ENCODE measurements around the gene LGALS1.
A peak's percentile ranks its signal among the peaks of the same experiment; 100 is the strongest.
"Not testable (repeated sequence)": the region's sequence is repeated elsewhere in the genome, so short reads cannot be mapped to it uniquely, and the experiment has no call there.

The LGALS1 gene

DNA sequence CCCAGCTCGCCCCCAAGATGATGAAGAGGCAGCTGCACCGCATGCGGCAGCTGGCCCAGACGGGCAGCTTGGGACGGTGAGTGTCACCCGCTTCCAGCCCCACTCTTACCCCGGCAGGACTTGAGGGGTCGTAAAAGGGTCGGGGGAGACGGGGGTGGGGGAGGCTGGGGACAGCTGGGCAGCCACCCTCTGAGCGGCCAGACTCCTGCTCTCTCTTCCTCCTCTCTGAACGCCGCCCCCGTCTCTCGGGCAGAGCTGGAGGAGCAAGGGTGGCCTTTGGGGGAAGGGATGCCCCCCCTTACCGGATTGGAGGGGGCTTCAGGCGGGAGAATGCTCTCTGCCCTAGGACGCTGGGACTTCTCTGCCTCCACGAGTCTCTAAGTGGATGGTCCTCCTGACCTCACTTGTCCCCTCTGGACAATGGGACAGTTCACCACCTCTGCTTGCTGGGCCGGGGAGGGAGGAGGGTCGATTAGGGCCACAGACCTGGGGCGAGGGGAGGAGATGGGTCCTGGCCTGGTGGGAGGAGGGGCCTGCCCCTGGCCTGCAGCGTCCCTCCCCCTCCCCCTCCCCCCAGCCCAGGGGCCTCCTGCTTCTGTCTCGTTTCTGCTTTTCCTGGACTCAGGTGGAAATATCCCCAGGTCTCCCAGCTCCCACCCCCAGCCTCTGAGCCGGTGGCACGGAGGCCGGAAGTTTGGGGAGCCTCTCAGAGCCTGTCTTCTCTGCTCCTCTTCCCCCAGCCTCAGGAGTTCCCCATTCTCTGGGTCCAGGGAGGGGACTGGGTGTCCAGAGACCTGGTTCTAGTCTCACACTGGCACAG is 35.5 kb upstream of the LGALS1 start:
- no peak for DNase-seq

DNA sequence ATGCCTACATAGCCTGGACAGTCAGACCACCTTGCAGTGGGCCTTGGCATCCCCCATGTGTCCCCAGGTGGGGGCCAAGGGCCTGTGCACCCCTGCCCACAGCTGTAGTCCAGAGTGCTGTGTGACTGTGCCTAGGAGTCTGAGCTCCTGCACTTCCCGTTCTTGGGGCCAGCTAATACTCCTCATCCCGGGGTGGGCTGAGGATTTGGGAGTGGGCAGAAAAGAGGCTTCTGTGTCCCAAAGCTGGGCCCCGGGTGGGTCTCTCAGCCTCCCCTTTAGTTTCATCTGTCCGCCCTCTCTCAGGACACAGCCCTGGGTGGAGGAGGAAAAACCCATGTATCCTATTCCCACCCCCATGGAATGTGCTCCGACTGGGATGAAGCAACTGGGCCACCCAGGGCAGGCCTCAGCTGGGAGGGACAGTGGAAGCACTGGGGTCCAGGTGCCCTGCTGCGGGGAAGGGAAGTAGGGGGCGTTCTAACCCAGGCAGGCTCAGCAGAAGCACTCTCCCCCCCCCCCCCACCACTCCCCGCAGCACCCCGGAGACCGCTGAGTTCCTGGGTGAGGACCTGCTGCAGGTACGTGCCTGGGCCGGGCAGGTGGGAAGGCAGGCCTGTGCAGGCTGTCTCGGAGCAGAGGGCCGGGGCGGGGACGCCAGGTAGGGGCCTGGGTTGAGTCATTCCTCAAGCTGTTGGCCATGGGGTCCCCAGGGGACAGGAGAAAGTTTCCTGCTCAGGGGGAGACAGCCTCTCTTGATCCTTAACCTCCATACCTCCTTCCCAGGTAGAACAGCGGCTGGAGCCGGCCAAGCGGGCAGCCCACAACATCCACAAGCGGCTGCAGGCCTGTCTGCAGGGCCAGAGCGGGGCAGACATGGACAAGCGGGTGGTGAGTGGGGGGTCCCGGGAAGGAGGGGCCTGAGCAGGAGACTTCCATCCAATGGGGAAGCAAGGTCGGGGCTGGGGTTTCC is 34.6 kb upstream of the LGALS1 start:
- DNase-seq: no peak

DNA sequence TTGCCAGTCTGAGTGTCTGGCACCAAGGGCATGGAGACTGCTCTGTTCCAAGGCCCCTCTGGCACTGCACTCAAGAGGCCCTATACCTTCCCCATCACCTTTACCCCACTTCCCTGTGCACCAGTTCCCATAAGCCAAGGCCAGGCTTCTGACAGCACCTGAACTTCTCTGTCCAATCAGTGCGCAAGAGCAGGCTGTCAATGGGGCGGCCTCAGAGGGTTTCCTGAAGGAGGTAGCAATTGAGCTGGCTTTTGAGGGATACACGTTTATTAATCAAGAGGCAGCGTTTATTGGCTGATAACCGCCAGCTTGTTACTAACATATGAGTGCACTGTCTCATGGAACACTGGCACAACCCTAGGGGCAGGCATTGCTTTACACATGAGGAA is 33.9 kb upstream of the LGALS1 start:
- no peak for DNase-seq

DNA sequence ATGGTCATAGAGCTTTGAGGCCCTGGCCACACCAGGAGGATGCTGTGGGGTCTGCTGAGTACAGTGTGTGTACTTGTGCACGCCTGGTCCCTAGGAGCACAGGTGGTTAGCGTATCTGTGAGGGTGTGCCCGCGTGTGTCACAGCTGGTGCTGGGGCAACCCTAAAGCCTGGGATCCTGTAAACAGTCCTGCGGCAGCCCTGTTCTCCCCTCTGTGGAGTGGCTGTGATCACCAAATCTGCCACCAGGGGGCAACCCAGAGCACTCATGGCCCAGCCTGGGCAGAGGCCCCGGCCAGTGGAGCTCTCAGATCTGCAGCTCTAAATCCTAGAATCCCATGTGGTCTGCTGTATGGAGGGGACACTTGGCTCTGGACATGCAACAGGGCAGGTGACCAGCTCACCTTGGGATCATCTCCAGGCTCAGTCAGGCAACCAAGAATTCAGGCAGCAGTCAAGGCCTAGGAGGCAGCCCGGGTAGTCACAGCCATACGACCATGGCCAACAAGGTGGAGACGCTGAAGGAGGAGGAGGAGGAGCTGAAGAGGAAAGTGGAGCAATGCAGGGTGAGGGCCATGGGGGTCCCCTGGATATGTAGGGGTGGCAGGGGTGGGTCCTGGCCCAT is 32.1 kb upstream of the LGALS1 start:
- DNase-seq: no peak

DNA sequence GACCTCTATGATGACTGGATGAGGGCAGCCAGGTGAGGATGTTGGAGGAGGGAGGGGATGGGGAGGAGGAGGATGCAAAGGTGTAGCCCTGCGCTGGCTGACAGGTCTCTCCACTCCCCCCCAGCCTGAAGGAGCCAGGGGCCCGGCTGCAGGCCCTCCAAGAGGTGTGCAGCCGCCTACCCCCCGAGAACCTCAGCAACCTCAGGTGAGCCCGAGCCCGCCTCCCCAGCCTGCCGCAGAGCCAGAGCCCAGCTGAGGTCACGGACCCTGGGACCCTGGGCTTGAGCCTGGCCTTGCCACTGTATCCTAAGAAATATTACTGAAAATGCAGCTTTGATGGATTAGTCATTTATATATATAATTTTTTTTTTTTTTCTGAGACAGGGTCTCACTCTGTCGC is 28.1 kb upstream of the LGALS1 start:
- no peak for DNase-seq

DNA sequence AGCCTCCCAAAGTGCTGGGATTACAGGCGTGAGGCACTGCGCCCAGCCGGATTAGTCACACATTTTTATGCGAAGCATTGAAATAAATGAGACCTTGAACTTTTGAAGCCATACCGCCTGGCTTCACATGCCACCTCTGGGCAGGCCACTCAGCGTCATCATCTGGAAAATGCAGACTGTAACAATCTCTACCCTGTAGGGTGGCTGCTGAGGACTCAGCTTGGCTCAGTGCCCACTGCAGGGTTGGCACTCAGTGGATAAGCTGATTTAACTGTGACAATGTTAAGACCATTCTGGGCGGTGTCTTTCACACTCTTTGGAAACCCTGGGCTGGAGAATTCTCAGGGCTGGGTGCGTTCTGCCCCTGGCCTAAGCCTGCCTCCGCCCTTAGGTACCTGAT is 27.5 kb upstream of the LGALS1 start:
- DNase-seq: no peak

DNA sequence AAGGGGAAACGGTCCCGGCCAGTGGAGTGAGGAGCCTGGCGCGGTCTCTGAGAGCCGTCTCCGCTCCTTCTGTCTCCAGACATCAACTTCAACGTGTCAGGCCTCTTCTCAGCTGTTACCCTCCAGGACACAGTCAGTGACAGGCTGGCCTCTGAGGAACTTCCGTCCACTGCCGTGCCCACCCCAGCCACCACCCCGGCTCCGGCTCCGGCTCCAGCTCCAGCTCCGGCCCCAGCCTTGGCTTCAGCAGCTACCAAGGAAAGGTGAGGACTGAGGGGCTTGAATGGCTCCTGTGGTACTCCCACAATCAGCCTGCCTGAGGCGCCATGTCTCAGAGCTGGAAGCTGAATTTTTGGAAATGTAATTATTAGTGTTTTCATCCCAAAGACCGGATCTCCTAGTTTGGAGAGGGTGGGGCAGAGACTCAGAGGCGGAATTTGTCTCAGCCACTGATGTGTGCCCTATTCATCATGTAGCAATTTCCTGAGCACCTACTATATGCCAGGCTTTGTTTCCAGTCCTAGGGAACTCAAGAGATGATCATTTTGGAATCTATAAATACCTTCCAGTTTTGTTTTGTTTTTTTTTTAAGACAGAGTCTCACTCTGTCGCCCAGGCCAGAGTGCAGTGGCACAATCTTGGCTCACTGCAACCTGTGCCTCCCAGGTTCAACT is 24.8 kb upstream of the LGALS1 start:
- no peak for DNase-seq

DNA sequence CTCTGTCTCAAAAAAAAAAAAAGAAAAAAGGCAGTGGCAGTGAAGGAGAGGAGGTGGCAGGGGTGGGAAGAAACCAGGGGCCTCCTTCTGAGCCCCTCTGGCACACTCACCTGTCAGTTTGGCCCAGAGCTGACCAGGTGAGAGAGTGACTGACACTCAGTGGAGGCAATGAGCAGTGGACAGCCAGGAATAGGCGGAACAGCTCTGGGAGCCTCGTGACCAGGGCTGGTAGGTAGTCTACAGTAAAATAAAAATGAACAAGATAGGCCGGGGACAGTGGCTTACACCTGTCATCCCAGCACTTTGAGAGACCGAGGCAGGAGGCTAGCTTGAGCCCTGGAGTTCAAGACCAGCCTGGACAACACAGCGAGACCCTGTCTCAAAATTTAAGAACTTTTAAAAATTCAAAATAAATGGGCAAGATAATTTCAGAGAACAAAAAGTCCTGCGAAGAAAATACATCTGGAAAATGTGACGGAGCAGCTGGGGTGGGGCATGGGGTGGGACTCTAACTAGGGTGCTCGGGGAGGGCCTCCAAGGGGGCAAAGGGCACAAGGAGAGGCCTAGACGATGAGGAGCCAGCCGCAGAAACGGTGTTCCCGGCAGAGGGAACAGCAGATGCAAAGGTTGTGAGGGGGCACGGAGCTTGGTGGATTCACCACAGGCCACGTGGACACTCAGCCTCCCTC is 20.7 kb upstream of the LGALS1 start:
- no peak for DNase-seq

DNA sequence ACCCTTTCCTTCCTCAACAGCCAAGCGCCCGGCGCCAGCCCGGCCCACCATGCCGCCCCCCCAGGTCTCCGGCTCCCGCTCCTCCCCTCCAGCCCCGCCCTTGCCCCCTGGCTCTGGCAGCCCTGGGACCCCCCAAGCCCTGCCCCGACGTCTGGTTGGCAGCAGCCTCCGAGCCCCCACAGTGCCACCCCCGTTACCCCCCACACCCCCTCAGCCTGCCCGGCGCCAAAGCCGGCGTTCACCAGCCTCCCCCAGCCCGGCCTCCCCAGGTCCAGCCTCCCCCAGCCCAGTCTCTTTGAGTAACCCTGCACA is 20.2 kb upstream of the LGALS1 start:
- DNase-seq: no peak

DNA sequence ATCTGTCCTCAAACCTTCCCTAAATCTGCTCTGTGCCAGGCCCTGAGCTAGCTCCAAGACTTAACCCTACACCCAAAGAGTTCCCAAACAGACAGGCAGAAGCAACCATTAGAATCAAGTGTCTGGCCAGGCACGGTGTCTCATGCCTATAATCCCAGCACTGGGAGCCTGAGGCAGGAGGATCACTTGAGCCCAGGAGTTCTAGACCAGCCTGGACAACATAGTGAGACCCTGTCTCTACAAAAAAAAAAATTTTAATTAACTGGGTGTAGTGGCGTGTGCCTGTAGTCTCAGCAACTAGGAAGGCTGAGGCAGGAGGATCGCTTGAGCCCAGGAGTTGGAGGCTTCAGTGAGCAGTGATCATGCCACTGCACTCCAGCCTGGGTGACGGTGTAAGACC is 18.9 kb upstream of the LGALS1 start:
- not testable (repeated sequence) for DNase-seq

DNA sequence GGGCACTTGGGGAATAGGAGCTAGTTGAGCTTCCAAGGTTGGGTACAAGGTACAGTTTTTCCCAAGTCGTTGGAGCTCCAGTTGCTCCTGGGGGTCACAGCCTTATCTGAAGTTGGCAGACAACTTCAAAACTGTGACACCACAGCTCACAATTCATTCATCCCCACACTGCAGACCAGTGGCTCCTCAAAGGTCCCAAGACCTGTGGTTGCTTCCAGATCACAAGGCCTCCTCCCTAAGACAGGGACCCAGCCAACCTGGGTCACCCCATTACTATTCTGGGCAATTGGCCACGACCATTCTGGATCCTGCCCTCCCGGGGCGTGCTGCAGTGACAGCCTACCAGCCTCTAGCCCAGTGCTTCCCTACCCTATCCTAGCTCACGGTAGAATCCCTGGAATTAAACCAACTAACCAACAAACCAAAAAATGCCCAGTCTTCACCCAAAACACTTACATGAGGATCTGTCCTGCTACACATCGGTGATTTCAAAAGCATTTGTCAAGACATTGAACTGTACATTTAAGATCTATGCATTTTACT is 17.8 kb upstream of the LGALS1 start:
- DNase-seq: no peak

DNA sequence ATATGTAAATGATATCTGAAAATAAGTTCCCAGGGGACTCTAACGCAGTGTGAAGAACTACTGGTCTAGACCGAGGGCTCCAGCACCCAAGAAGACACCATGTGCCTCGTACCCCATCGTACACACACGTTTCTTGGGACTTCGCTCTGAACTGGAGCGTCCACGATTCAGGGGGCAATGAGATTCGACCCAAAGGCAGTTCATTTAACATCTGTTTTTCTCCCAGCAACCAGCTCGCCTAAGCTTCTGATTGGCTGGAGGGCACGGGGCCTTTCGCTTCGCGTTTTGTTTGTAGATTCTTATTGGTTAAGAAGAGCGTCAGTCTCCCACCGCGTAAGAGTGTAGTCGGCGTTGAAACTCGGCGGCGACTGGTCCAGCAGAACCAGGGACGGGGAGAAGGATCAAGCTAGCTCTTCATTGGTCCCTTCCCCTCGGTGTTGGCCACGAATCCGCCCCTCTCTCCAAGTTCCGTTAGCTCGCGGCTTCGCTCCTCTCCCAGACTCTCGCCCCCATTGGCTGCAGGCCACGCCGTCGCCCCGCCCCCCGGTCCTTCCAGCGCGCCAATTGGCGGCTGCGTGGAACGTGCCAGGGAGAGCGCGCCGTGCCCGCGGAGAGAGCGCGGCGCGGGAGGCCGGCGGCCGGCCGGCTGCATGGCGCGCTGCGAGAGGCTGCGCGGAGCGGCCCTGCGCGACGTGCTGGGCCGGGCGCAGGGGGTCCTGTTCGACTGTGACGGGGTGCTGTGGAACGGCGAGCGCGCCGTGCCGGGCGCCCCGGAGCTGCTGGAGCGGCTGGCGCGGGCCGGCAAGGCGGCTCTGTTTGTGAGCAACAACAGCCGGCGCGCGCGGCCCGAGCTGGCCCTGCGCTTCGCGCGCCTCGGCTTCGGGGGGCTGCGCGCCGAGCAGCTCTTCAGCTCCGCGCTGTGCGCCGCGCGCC is 17.0 kb upstream of the LGALS1 start, which contains the start of gene PDXP:
Gene PDXP (plus strand): TSS at position 591 of the 933 bp plus-strand sequence. CDS start 60 bp downstream, at position 651.
- peak; percentile 94 for DNase-seq

DNA sequence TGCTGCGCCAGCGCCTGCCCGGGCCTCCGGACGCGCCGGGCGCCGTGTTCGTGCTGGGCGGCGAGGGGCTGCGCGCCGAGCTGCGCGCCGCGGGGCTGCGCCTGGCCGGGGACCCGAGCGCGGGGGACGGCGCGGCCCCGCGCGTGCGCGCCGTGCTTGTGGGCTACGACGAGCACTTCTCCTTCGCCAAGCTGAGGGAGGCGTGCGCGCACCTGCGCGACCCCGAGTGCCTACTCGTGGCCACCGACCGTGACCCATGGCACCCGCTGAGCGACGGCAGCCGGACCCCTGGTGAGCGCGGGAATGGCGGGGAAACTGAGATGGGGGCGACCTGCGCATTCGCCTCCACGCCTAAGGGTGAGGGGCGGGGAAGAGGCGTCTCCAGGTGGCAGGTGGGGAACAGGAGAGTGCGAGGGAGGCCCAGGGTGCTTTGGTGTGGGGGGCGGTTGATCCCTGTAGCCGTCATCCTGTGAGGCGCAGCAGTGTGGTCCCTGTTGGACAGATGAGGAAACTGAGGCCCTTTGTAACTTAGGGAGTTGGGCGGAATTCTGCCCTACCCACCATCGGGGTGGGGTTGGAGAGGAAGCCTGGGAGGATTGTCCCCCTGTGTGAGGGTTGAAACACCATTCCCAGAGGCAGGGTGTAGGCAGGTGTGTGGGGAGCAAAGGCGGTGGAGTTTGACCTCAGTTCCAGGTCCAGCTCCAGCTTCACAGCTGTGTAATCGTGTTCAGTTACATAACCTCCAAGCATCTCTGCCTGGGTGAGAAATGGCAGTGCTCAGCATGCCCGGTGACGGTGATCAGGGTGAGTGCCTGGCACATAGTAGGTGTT is 16.2 kb upstream of the LGALS1 start:
- no peak for DNase-seq

DNA sequence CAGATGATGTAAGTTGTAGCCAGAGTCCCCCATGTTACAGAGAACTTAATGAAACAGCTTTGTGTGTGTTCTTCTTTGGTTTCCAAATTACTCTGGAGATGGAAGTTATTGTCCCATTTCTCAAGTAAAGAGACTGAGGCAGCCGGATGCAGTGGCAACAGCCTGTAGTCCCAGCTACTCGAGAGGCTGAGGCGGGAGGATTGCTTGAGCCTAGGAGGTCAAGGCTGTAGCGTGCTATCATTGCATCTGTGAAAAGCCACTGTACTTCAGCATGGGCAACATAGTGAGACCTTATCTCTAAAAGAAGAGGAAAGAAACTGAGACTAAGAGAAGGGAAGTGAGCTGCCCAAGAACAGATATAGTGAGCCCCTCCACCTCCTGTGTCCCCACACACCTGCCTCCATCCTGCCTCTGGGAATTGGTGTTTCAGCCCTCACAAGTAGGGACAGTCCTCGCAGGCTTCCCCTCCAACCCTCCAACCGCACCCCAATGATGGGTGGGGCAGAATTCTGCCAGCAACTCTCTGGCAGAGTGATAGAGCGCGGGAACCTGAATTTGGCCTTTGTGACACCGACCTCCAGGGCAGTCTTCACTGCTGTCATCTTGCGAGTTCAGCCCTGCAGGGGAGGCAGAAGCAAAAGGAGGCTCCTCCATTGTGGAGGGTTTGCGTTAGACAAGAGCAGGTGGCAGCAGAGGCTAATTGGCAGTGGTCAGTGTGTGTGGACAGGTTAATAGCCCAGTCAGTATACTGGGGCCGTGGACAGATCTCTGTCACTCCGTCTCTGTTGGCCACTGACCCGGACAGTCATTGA is 15.3 kb upstream of the LGALS1 start:
- DNase-seq: no peak

DNA sequence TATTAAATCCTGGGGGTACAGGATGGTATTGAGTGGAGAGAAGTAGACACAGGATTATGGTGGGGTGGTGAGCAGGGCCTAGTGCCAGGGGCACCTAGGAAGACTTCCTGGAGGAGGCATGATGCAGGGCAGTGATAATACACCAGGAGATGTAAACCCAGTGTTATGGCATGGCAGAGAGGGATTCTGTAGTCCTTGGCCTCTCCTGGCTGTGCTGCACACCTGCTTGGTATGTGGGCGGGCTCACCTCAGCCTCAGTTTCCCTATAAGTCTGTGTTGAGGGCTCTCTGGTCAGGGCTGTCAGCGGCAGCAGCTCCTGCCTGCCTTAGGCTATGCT is 14.8 kb upstream of the LGALS1 start:
- DNase-seq: no peak

DNA sequence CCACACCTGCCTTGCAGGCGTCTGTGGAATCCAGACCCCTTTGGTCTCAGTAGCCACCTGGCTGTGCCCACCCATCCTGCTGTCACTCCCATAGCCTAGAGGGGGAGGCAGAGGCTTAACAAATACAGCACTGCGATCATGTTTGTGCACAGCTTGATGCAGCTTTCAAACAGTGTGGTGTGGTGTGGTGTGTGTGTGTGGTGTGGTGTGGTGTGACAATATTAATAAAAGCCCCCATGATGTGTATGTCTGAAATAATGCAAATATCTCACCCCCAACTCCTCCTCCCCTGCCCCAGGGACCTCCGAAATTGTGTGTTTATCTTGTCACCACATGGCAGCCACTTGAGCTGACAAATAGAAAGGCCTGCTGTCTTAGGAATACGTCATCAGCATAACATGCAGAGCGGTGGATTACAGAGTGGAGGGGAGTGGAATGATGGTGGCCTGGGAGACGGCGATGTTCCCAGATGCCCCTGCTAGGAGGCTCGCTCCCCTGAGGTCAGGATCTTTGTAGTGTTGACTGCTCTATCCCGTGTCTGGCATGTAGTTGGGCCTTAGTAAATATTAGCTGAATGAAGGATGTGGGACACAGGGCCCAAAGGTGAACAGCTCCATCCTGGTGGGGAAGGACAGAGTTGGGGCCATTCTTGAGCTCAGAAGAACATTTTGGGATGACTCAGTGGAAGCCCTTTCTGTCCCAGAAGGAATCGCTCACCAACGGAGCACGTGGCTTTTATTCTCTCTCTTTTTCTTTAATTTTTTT is 14.1 kb upstream of the LGALS1 start:
- DNase-seq: no peak

DNA sequence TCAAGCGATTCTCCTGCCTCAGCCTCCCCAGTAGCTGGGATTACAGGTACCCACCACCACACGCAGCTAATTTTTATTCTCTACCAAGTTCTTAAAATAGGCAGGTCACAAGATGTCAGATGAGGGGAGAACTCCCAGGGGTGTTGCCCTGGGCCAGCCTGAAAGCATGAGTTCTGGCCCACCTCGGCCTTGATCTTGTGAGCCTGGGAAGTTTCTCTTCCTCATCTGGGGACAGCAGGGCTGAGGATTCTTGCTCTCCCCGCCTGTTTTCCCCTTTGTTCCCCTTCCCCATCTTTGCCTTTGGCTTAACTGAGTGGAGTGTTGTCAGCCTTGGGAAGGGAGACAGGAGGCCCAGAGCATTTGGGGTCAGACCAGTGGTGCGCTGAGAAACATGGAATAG is 13.4 kb upstream of the LGALS1 start:
- no peak for DNase-seq

DNA sequence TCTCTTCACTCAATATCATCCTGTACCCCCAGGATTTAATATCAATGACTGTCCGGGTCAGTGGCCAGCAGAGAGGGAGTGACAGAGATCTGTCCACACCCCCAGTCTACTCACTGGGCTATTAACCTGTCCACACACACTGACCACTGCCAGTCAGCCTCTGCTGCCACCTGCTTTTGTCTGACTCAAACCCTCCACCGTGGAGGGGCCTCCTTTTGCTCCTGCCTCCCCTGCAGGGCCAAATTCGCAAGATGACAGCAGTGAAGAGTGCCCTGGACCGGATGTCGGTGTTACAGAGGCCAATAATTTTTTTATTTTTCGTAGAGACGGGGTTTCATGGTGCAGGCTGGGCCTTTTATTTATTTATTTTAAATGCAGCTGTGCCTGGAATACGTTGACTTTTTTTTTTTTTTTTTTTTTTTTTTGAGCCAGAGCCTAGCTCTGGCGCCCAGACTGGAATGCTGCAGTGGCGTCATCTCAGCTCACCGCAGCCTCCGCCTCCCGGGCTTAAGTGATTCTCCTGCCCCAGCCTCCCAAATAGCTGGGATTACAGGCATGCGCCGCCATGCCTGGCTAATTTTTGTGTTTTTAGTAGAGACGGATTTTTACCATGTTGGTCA is 11.8 kb upstream of the LGALS1 start:
- DNase-seq: no peak
